Fibroblast of peridontal ligament (primary cell): Measurements from ENCODE around the gene MACF1.

ENCODE experiments used
- DNase-seq: peaks from one replicate; pipeline ENCODE4 v3.0.0-alpha.2; 2010; ENCODE audit errors: extremely low read depth

The MACF1 gene

DNA sequence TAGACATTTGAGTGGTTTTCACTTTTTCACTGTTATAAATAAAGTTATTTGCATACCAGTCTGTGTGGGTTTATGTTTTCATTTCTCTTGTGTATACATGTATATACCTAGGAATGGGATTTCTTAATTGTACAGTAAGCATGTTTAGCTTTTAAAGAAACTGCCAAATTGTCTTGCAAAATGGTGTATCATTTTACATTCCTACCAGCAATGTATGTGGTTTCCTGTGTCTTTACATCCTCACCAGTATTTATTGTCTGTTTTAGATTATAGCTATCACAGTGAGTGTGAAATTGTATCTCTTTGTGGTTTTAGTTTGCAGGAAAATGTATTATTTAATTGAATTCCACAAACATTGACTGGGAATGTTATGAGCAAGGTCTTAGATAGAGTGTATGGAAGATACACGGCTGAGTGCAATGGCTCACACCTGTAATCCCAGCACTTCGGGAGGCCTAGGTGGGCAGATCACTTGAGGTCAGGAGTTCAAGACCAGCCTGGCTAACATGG is 57.3 kb downstream of the MACF1 start:
- peak; percentile 86 for DNase-seq

- DNase-seq = no peak
These were observed 58.3 kb downstream of the MACF1 start for GRCh38 chr1:39262802-39263201.

DNA sequence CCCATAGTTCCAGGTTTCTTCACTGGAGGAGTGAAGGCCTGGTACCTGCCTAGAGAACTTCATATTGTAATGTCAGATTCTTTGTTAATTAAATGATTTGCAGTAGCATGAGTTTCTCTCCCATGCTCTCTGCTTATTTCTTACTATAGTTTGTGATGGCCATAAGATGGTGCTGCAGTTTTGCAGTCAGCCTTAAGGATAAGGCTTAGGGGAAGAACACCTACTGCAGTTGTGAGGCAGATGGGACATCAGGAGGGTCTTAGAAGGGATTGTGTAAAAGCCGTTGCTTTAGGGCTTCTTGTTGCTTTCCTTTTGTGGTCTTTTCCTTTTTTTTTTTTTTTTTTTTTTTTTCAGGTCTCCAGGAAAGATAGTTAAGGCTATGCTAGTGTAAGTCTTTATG is 61.8 kb downstream of the MACF1 start:
- peak; percentile 29 for DNase-seq

DNA sequence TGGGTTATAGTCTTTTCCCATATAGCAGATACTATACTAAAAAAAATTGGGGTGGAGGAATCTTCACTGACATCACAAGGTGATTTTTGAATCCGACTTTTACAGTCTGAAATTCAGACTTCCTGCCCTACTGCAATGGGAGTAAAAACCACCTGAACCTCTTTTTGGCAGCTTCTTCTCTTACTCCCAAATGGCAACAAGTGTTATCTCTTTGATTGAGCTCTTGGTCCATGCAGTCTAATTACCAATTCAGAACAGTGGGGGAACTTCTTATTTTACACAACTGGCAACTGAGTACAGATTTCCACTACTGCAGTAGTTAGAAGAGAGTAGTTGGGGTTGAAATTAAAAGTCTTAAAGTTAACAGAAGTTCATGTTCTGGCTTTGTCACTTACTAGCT is 62.3 kb downstream of the MACF1 start:
- DNase-seq = no peak

GRCh38 chr1:39268112-39268581 is 63.7 kb downstream of the MACF1 start:
- DNase-seq = peak; percentile 95

DNA sequence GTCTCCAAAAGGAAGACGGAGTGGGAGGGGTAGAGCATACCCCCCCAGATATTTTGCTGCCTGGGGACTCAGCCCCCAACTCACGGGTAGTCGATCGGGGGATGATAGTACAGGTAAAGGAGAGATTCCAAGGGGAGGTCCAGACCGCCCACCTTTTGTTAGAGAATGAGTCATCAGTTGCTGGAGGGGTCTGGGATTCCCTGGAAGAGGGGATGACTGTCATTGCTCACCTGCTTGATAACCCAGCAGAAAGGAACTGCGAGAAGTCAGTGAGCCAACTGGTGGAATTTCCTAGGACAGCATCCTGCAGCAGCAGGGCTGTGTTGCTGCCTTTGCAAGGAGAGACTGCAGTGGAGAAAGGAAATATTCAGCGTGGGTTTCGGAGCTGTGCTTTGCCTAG is 64.4 kb downstream of the MACF1 start:
- no peak for DNase-seq

DNA sequence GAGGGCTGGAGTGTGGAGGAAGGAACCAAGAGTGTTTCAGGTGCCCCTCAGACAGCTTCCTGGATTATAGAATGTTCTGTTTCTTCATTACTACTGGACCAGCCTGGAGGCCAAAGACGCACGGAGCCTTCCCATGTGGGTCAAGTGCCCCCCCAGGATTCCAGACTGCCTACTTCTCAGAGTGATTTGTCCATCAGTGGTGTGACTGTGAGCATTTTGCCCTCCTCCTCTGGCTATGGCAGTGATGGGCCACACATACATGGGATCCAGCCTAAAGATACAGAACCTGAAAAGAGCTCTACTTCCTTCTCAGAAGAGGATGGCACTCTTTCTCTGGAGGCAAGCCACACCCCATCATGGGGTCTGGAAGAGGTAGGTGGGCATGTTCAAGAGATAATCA is 64.9 kb downstream of the MACF1 start:
- no peak for DNase-seq

- peak; percentile 78 for DNase-seq
These were observed 65.4 kb downstream of the MACF1 start for GRCh38 chr1:39269791-39270342.

DNA sequence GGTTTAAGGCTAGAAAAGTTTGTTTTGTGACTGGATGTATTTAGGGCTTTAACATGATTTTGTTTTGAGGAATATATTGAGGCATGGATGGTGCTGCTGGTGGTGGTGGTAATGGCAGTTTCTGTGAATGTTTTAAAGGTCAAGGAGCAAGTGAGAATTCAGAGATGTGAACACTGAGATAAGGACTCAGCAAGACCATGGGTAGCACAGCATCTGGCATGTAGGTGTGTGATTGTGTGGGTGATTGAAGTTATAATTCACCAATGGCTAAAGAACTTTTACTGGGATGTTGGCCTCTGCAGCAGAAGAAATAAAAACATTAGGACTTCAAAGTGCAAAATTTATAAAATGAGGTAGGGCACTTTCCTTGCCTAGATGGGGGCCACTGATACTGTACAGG is 65.9 kb downstream of the MACF1 start:
- no peak for DNase-seq

DNA sequence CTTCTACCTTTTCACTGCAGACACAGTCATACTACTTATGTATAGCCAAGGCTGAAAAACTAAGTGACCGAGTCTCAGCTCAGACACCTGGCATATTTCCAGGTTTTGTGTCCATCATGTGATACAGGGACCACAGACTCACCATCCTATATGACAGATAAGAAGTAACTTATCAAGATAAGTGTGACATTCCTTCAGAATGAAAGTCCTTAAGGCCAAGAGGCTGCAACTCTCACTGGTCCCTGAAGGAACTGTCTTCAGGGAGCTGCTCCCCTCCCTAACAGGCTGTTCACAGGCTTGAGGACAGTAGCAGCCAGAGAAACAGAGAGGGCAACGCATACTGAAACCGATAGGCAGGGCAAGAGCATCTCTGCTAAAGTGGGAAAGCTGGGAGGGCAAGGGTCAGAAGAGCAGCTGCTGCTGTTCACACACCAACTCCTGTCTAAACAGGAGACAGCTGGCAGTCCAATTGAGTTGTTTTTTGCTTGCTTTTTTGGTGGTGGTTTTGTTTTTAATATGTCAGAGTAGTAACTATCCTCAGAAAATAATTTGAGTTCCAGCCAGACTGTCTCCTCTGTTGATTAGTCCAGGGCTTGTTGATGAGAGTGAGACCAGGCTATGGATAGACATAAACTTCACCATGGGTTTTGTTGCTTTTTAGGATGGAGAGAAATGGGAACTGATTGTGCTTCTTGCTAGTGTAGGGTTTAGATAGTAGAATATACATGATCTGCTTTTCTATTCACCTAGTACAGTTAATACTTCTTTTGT is 67.7 kb downstream of the MACF1 start:
- no peak for DNase-seq

- DNase-seq = no peak
These were observed 68.4 kb downstream of the MACF1 start for GRCh38 chr1:39272798-39273469.

DNA sequence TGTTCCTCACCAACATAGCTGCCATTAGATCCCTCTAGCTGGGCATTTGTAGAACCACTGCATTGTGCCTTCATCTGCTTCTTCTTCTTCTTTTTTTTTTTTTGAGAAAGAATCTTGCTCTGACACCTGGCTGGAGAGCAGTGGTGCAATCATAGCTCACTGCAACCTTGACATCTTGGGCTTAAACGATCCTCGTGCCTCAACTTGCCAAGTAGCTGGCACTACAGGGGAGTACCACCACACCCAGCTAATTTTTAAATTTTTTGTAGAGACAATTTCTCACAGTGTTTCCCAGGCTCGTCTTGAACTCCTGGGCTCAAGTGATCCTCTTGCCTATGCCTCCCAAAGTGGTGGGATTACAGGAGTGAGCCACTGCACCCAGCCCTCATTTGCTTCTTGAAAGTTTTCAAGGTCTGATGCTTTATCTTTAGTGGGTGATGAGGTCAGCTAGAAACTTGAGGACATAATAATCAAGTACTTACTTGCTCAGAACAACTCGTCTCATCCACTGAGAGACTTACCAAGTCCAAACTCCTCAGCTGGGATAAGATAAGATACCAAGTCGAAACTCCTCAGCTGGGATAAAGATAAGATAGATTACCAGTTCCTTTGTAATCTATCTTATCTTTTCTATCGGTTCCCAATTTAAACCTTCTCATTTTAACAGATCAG is 71.5 kb downstream of the MACF1 start:
- DNase-seq = no peak

DNA sequence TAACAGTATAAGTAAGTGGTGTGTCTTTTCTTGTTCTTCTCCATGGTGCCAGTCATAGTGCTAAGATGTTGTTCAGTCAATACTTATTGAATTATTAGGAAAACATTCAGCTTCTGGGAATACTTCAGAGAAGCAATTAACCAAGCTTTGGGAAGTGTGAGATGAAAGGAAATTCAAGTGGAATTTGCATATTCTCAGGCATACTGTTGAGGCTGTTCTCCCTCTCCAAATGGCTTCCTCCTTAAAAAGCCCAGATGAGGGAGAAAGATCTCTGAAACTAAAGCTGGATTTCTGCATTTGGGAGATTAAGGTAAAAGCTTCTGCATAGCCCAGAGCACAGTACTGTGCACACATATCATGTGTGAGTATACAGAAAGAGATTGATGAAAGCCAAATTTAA is 73.4 kb downstream of the MACF1 start:
- DNase-seq = no peak

DNA sequence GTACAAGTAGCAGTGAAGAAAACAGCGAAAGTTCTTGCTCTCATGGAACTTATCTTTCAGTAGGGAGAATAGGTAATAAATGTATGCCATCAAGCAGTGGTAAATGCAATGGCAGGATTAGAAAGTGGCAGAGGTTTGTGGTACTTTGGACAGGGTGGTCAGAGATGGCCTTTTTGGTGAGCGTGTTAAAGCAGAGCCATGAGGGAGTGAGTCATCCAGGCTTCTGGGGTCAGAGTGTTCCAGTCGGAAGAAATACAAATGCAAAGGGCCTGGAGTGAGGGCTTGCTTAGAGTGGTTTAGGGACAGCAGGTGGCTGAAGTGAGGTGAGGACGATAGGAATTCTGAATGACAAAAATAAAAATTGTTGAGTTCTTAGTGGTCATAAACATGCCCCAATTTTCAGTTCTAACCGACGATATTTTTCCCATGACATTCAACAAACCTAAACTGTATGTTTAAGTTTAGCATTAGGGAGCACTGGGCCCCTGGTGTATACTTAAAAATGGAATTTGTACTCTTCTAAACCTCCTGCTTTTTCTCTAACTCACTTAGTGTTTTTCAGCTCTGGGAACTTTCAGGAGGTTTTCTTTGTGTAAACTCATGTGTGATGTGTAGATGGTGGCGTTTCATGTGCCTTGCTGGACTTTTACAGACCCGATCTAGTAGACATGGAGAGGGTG is 78.2 kb downstream of the MACF1 start:
- DNase-seq = no peak

DNA sequence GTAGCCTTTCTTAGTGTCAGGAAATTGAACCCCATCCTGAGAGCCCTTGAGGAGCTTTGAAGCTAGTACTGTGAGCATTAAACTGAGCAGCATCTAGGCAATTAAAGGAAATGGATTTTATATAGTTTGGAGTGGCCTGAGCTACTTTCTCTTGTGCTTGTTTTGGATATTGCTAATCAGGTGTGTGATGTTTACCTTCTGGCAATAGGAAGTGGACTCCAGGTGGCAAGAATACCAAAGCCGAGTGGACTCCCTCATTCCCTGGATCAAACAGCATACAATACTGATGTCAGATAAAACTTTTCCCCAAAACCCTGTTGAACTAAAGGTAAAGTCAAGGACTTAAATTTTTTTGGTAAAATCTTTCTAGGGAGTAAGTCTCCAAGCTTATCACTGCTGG is 79.4 kb downstream of the MACF1 start:
- DNase-seq = no peak

GRCh38 chr1:39287541-39287940 is 83.0 kb downstream of the MACF1 start:
- DNase-seq = no peak

GRCh38 chr1:39288735-39289465 is 84.4 kb downstream of the MACF1 start:
- no peak for DNase-seq

- no peak for DNase-seq
These were observed 87.9 kb downstream of the MACF1 start for GRCh38 chr1:39292401-39292800.

DNA sequence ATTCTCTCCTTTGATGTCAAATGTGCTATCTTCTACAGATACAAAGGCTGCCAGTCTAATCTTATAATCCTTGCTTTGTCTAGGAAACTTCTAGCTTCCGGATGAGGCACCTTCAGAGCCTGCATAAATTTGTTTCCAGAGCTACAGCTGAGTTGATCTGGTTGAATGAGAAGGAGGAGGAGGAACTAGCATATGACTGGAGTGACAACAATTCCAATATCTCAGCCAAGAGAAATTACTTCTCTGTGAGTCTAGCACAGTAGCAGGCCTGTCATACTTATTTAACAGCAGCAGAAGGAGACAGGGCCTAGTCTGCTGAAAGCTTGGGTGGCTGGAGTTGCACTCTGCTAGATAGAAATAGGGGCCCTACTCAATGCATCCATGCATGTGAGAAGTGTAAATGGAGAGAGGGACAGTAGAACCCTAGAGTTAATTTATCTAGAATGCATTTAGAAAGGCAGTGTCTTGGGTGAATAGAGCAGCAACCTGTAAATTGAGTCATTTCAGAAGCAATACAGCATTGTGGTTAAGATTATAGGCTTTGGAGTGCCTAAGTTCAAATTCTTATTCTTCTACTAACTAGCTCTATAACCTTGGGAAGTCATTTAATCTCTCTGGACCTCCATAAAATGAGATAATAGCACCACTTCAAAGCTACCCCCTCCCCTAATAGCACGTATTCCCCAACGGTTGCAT is 89.0 kb downstream of the MACF1 start:
- DNase-seq = peak; percentile 17

DNA sequence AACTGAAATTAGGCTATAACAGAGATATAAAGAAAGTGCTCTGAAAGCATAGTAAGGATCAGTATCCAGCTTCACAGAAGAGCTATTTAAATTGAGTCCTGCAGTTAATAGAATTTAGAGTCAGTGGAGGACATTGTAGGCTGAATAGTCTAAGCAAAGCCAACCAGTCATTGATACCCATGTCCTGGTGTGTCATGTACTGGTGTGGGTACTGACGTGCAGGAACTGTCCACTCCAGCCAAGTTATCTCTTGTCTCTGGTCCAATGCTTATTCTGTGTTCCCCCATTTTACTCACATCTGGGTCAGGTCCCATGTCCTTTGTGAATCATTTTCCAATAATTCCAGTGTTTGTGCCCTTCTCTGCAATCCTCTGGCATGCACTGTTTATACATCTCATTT is 90.0 kb downstream of the MACF1 start:
- peak; percentile 10 for DNase-seq
